GM19035 (cell line): ENCODE results near the gene TSKS.

Experiments used
- ATAC-seq: cut with Tn5 transposase; IDR thresholded peaks from one replicate; pipeline ENCODE4 v1.9.1; 2021; ENCODE audit not compliant: unreplicated experiment

The TSKS gene

GRCh38 chr19:49767967-49768581 is 5.0 kb upstream of the TSKS start:
- ATAC-seq = no peak

DNA sequence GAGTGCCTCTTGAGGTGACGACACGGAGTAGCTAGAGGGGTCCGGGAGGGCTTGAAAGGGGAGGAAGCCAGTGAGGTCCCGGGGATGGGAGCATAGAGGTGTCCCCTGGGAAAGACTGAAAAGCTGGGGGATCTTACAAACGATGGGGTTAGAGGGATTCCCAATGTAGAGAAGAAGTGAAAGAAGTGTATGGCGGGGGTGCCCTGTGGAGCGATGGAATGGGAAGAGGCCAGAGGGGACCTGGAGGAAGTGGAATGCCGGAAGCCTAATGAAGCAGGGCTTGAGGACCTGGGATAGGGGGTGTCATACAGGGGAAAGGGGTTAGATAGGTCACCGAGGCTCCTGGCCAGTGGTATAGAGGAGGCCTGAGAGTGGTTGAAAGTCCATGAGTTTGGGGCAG is 4.3 kb upstream of the TSKS start:
- ATAC-seq = no peak

DNA sequence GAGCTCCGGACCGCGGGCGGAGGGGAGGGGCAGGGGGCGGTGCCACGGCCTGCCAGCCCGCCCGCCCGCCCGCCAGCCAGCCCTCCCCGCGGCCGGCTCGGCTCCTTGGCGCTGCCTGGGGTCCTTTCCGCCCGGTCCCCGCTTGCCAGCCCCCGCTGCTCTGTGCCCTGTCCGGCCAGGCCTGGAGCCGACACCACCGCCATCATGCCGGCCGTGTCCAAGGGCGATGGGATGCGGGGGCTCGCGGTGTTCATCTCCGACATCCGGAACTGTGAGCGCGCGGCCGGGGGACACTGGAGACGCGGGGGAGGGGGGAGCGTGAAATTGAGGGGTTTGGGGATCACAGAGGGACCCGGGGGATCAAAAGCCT is 3.8 kb upstream of the TSKS start, which contains the start of gene AP2A1:
Gene AP2A1 (plus strand): TSS at position 72 of the 370 bp plus-strand sequence. CDS start 133 bp downstream, at position 205.
- ATAC-seq = no peak

DNA sequence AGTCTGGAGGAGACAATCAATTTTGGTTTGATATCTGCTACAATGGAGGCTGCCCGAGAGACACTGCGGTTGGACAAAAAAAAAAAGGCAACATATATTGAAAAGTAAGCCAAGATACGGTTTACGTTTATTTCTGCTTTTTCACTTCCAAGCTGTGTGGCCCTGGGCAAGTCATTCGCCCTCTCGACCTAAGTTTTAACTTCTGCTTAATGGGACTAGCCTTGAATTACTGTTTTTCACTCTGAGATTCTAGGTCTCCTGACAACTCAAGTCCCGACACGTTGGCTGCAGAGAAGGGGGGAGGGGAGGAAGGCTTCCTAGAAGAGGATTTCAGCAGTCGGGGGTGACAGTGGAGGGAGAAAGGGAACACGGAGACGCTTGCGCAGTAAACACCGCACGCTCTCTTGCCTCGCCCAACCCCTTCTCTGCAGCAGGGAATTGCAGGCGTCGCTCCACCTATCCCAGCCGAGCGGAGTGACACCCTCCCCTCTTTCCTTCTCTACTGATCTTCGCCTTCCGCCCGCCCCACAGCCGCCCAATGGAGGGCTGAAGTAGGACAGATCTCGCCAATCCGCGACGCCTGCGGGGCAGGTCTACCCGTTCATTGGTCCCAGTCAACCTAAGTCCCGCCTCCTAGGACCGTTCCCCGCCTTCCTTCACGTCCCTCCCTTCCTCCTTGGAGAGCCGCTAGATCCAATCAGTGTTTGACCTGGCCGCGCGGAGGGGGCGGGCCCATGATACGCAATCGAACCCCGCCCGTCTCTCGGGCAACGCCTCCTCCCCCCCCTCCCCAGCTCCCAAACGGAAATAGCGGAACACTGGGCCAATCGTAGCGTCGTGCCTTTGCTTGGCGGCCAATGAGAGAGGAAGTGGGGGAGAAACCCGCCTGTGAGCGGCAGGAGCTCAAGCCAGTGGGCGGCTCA is 3.2 kb upstream of the TSKS start:
- ATAC-seq = peak; percentile 93

- no peak for ATAC-seq
Measured at GRCh38 chr19:49764341-49764740, 1.2 kb upstream of the TSKS start.

DNA sequence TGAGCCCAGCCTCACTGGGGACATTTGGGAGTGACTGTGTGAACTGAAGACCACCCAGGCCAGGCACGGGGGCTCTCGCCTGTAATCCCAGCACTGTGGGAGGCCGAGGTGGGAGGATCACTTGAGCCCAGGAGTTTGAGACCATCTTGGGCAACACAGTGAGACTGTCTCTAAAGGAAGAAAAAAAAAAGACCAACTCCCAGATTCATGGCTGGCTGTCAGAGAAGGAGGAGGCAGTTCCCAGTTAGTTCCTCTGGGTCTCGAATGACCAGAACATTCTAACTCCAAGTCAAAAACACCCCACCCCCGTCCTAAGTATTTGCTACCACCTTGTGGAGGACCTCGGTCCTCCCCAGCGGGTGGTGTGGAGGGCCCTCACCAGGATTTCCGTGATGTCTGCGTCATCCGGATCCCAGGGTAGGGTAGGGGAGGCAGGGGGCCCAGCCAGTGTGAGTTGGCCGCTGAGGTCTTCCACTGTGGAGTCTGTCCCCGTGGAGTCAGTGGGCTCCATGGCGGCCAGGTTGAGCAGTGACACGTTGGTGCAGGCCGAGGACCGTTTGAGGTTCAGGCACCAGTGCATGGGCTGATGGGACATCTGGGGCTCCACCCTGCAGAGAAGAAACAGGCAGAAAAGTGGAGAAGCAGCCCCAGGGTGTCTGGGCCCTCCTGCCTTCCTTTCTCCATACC is 1.3 kb downstream of the TSKS start:
- ATAC-seq = no peak

GRCh38 chr19:49761249-49761624 is 1.9 kb downstream of the TSKS start:
- no peak for ATAC-seq

DNA sequence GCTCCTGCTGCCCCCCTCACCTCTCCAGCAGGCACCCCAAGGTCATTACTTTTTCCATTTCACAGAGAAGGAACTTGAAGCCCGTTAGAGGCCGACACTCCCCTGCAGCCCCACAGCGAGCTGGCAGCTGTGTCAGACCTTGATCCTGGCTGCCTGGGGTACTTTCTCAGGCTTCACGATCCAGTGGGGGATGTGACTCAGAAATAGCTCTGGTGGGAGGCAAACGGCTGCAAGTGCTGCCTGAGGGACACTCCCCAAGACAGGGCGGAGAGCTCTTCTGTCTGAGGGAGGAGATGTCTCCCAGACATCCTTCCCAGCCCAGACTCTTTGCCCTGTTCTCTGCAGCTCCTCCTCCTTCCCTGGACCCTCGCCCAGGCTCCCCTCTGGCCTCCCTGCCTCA is 4.8 kb downstream of the TSKS start:
- no peak for ATAC-seq

DNA sequence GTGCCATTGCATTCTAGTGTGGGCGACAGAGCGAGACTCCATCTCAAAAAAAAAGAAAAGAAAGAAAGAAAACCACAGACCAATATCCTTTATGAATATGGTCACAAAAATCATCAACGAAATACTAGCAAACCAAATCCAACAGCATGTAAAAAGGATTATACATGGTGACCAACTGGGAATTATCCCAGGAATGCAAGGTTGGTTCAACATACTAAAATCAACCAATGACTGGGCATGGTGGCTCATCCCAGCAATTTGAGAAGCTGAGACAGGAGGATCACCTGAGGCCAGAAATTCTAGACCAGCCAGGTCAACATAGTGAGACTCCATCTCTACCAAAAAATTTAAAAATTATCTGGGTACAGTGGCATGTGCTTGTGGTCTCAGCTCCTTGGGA is 7.2 kb downstream of the TSKS start:
- no peak for ATAC-seq

DNA sequence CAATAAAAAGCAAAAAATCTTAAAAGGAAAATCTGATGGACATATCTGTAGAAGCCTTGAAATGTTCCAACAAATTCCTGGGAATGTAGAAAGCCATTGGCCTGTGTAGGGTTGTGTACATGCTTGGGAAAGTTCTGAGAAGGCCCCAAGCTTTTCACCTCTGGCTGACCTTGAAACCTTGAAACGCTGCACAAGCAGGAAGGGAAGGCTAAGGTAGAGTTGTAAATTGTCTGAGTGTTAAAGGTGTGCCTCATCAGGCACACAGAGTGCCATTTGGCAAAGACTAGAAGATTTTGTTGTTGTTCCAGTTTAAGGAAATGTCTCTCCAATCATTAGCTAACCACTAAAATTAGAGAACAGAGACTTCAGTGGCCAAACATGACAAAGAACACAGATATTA is 10.4 kb downstream of the TSKS start:
- no peak for ATAC-seq

DNA sequence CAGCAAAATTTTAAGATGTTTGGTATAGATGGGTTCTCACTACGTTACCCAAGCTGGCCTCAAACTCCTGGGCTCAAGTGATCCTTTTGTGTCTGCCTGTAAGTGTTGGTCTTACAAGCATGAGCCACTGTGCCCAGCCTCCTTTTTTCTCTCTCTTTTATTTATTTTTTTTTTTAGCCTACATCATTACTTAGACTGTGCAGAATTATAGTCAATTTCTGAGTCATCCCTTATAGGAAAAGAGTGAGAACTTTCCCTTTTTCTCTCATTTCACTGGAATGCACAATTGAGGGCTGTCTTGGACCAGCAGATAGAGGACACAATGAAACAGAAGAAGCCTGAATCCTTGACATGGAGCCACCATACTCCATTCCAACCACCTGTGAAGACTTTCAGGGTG is 13.3 kb downstream of the TSKS start:
- no peak for ATAC-seq

DNA sequence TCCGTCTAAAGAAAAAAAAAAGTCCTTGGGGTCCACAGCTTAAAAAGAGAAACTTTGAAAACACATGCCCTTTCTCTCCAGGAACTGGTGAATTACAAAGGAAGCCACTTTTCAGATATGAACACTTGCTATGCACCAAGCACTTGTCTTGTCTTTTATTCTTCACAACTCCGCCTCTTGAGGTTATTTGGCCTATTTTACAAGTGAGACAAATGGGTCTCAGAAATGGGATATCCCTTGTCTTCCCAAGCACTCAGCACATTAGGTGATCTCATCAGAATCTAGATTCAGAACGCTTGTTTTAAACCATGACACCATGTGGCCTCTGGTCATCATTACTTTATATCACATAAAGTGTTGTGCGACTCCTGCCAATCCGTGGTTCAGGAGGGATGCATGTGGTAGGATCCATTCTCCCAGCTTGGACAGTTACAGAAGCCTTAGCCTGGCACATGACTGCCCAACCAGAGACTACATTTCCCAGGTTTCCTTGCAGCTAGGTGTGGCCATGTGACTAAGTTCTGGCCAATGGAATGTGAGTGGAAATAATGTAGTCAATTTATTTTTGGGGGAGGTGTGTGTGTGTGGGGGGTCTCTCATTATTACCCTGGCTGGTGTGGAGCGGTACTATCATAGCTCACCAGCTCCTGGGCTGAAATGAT is 13.9 kb downstream of the TSKS start:
- ATAC-seq = no peak

DNA sequence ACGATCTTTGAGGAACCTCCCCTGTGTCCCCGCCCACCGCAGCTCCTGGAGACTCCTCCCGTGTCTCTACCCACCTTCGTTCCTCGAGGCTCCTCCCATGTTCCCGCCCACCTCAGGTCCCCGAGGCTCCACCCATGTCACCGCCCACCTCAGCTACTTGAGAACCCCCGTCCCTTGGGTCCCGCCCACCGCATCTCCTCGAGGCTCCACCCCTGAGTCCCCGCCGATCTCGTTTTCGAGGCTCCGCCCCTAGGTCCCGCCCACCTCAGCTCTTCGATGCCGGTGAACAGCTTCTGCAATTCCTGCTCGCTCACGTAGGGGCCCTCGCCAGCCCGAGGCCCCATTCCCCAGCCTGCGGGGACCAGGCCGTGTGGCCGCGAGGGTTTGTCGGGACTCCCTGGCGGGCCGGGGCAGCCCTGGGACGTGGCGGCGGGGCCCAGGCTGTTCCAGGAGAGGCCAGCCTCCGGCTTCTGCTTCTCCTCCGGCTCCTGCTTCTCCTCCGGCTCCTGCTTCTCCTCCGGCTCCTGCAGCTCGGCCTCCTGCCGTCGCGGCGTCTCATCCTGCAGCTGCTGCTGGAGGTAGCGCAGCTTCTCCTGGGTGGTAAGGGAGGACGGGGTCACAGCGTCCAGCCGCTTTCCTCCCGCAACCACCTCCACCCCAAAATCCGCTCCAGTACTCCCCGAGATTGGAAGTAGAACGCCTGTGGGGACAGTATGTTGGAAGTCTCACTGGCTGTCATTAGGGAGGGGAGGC is 16.7 kb downstream of the TSKS start:
- ATAC-seq = no peak

DNA sequence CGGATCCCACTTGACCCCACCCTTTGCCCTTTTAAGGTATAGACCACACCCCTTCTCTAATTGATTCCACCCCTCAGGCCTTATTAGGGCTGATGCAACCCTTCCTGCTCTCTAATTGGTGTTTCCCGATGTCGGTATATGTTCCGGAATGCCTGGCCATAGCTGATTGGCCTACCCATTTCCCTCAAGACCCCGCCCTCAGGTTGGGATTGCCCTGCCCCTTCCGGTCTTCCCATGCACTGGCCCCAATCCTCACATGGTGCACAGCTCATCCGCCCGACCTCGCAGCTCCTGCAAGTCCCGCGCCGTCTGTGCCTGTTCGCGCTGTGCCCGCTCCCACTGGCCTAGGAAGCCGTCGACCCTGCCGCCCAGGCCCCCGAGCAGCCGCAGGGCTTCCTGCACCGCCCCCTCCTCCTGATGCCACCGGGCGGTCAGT is 18.1 kb downstream of the TSKS start:
- ATAC-seq = no peak

- ATAC-seq = no peak
Measured at GRCh38 chr19:49741210-49741844, 21.8 kb downstream of the TSKS start.

DNA sequence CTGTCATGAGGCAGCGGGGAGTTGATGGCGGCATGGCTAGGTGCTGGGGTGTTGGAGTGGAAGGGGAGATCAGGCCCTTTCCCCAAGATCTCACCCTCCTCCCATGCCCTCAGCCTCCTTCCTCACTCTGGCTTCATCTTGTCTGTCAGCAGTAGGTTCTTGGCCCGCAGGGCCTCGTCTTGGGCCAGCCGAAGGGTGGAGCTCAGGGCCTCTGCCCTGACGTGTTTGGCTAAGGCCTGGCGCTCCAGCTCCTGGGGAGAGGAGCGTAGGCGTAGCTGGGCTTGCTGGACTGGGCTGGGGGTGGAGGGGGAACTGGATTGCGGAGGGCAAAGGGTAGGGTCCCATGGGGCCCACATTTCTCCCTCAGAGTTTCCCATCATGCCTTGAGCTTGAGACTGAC is 23.2 kb downstream of the TSKS start:
- no peak for ATAC-seq

GRCh38 chr19:49739098-49739497 is 24.0 kb downstream of the TSKS start:
- ATAC-seq = no peak

GRCh38 chr19:49738268-49738667 is 24.8 kb downstream of the TSKS start:
- ATAC-seq = no peak

- ATAC-seq = no peak
Measured at GRCh38 chr19:49730166-49730565, 32.9 kb downstream of the TSKS start.
